ENCODE results near the gene ATXN1.
"Not testable (repeated sequence)": the region's sequence is repeated elsewhere in the genome, so short reads cannot be mapped to it uniquely, and the experiment has no call there.

Gene ATXN1

DNA sequence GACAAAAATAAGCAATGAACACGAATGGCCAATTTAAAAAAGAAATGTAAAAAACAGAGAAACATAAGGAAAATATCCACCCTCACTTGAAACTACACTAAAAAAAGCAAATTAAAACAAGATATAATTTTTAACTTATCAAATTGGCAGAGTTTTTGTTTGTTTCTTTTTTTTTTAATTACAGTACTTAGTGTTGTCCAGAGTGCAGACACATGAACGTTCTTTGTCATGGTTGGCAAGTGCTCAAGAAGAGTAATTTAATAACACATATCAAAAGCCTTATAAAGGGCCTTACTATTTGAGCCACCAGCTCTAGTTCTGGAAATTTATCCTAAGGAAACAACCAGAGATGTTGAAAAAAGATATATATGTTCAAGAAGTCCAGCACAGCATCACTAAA lies 142.3 kb downstream of the ATXN1 start (continued):
- TF ChIP-seq, protein P1, sequence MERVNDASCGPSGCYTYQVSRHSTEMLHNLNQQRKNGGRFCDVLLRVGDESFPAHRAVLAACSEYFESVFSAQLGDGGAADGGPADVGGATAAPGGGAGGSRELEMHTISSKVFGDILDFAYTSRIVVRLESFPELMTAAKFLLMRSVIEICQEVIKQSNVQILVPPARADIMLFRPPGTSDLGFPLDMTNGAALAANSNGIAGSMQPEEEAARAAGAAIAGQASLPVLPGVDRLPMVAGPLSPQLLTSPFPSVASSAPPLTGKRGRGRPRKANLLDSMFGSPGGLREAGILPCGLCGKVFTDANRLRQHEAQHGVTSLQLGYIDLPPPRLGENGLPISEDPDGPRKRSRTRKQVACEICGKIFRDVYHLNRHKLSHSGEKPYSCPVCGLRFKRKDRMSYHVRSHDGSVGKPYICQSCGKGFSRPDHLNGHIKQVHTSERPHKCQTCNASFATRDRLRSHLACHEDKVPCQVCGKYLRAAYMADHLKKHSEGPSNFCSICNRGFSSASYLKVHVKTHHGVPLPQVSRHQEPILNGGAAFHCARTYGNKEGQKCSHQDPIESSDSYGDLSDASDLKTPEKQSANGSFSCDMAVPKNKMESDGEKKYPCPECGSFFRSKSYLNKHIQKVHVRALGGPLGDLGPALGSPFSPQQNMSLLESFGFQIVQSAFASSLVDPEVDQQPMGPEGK (CRISPR knock-in tag; IDR thresholded peaks at IDR 0.05; ENCODE audit: borderline replicate concordance): no peak

DNA sequence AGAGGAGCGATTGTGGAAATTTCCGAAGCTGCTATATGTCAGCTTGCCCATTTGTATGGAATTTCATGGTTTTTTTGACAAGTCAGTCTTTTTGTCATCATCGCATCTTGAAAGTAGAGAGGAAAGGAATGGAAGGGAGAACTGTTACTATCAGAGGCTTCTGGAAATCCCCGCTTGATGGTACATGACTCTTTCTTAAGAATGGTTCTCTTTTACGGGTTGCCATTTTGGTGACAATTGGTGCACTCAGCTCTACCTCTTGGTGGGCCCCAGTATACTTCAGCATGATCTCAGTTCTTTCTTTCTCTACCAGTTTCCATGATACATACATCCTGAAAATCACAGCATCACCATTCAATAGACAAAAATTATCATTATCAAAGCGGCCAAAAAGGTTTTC lies 146.0 kb downstream of the ATXN1 start:
- ATAC-seq: not testable (repeated sequence)

- not testable (repeated sequence) for ATAC-seq
Measured at GRCh38 chr6:16614143-16614542, 147.1 kb downstream of the ATXN1 start.

DNA sequence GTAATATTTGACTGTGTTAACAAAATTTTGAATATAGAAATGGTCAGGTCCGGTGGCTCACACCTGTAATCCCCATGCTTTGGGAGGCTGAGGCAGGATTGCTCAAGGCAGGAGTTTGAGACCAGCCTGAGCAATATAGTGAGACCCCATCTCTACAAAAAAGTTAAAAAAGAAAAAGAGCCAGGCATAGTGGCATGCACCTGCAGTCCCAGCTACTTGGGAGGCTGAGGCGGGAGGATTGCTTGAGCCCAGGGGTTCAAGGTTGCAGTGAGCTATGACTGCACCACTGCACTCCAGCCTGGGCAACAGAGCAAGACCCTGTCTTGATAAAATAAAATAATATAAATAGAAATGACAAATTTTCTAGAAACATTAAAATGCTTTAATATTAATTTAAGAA lies 147.8 kb downstream of the ATXN1 start:
- not testable (repeated sequence) for ATAC-seq

DNA sequence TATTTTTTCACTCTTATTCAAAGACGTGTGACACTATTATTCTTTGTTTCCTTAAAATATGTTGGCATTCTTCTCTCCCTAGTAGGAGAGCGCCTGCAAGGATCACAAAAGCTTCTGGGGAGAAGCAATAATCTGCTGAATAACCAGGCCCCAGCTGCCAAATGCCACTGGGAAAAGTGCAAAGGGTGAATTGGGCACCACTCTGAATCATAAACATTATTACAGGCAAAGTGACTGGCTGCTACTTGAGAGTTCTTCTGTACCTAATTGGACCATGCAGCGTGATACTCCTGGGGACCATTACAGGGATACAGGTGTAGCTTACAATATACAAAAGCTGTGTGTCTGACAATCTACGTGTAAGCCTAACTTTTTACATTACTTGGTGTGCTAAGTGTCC lies 152.8 kb downstream of the ATXN1 start:
- no peak for TF ChIP-seq CSDC2 (CRISPR knock-in tag; IDR thresholded peaks at IDR 0.05)
- no peak for TF ChIP-seq ZNF8 (CRISPR knock-in tag; IDR thresholded peaks at IDR 0.05)
- no peak for TF ChIP-seq TOX (CRISPR knock-in tag; IDR thresholded peaks at IDR 0.05; ENCODE audit: borderline replicate concordance)
- no peak for TF ChIP-seq TCF4 (CRISPR knock-in tag; IDR thresholded peaks at IDR 0.05; ENCODE audit: borderline replicate concordance)
- no peak for TF ChIP-seq RARB (CRISPR knock-in tag; IDR thresholded peaks at IDR 0.05)
- no peak for TF ChIP-seq BACH2 (CRISPR knock-in tag; IDR thresholded peaks at IDR 0.05; ENCODE audit: borderline replicate concordance)
- no peak for TF ChIP-seq ARNTL (CRISPR knock-in tag; IDR thresholded peaks at IDR 0.05; ENCODE audit: borderline replicate concordance, low read depth)
- TF ChIP-seq TSHZ2 (CRISPR knock-in tag; IDR thresholded peaks at IDR 0.05): no peak
- ATAC-seq: no peak

DNA sequence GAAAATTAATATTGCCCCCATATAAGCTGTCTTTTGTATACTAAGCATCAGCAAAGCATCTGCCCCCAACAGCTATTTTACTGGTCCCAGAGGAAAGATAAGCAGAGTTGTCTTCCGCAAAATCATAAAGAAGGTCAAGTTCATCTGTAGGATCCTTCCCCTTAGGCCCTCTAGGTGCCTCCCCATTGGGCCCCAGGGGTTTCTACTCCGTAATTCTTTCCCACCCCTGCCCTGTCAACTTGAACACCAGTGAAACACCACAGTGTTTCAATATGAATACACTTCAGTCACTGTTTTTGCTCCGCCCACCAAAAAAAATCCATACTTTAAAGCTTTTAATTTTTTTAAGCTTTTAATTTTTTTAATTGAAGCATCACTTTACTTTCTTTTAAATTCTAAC lies 159.2 kb downstream of the ATXN1 start:
- TF ChIP-seq TSHZ2 (CRISPR knock-in tag; IDR thresholded peaks at IDR 0.05): no peak
- TF ChIP-seq, protein P1 (CRISPR knock-in tag; IDR thresholded peaks at IDR 0.05; ENCODE audit: borderline replicate concordance): no peak
- TF ChIP-seq ZFP3 (CRISPR knock-in tag; IDR thresholded peaks at IDR 0.05): no peak
- no peak for TF ChIP-seq GLIS3 (CRISPR knock-in tag; IDR thresholded peaks at IDR 0.05)
- TF ChIP-seq TCF4 (CRISPR knock-in tag; IDR thresholded peaks at IDR 0.05; ENCODE audit: borderline replicate concordance): no peak
- TF ChIP-seq TOX (CRISPR knock-in tag; IDR thresholded peaks at IDR 0.05; ENCODE audit: borderline replicate concordance): no peak
- no peak for TF ChIP-seq BACH2 (CRISPR knock-in tag; IDR thresholded peaks at IDR 0.05; ENCODE audit: borderline replicate concordance)
- TF ChIP-seq, protein P2, sequence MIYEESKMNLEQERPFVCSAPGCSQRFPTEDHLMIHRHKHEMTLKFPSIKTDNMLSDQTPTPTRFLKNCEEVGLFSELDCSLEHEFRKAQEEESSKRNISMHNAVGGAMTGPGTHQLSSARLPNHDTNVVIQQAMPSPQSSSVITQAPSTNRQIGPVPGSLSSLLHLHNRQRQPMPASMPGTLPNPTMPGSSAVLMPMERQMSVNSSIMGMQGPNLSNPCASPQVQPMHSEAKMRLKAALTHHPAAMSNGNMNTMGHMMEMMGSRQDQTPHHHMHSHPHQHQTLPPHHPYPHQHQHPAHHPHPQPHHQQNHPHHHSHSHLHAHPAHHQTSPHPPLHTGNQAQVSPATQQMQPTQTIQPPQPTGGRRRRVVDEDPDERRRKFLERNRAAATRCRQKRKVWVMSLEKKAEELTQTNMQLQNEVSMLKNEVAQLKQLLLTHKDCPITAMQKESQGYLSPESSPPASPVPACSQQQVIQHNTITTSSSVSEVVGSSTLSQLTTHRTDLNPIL (CRISPR knock-in tag; IDR thresholded peaks at IDR 0.05; ENCODE audit: low read depth): no peak
- no peak for TF ChIP-seq ARNTL (CRISPR knock-in tag; IDR thresholded peaks at IDR 0.05; ENCODE audit: borderline replicate concordance, low read depth)
- TF ChIP-seq ISL1 (CRISPR knock-in tag; IDR thresholded peaks at IDR 0.05): no peak
- TF ChIP-seq OSR1 (CRISPR knock-in tag; IDR thresholded peaks at IDR 0.05): no peak
- no peak for TF ChIP-seq ESRRG (CRISPR knock-in tag; IDR thresholded peaks at IDR 0.05)
- no peak for TF ChIP-seq SNAI2 (CRISPR knock-in tag; IDR thresholded peaks at IDR 0.05)
- no peak for TF ChIP-seq ZNF70 (CRISPR knock-in tag; IDR thresholded peaks at IDR 0.05)
- ATAC-seq: no peak
